Activated CD8-positive, alpha-beta T cell treated with anti-CD3 and anti-CD28 coated beads for 36 hours (primary cell): Measurements from ENCODE around the gene KIF1C. TPM values are rescaled to one million over a fixed set of nuclear protein-coding genes. Genes with fewer than 3 reads are reported as not detected.

Experiments
- ATAC-seq: fragments of 200-7000 bp; cut with Tn5 transposase; one replicate; pipeline ENCODE4 v1.10.0; 2021; ENCODE audit warnings: mild to moderate bottlenecking, moderate library complexity
- CTCF ChIA-PET: fragments of 350-600 bp; sonication (Branson Sonifier 250); formaldehyde crosslinking; loops from one replicate; lab custom pipeline; 2021; ENCODE audit warnings: antibody characterized with exemption; lab: Charles Lee
- POLR2A ChIA-PET: fragments of 350-600 bp; sonication (Branson Sonifier 250); formaldehyde crosslinking; loops from one replicate; lab custom pipeline; 2021; ENCODE audit warnings: antibody characterized with exemption; lab: Charles Lee
- DNase-seq: peaks from one replicate; pipeline ENCODE4 v3.0.0-alpha.2; 2020
- H3K27ac Mint-ChIP-seq: one replicate; pipeline ENCODE4 v1.8.0; 2021; ENCODE audit warnings: mild to moderate bottlenecking, mixed read lengths
- H3K27me3 Mint-ChIP-seq: one replicate; pipeline ENCODE4 v1.8.0; 2021; ENCODE audit warnings: mixed read lengths
- H3K36me3 Mint-ChIP-seq: one replicate; pipeline ENCODE4 v1.8.0; 2021; ENCODE audit warnings: low read depth, mixed read lengths
- H3K4me1 Mint-ChIP-seq: one replicate; pipeline ENCODE4 v1.8.0; 2021; ENCODE audit warnings: low read depth, mixed read lengths
- H3K4me3 Mint-ChIP-seq: one replicate; pipeline ENCODE4 v1.8.0; 2021; ENCODE audit warnings: mild to moderate bottlenecking, moderate library complexity, mixed read lengths
- H3K9me3 Mint-ChIP-seq: one replicate; pipeline ENCODE4 v1.8.0; 2021; ENCODE audit warnings: mixed read lengths
- CTCF ChIP-seq: fragments of 200-600 bp; IDR thresholded peaks from one replicate; pipeline ENCODE4 v1.8.0; 2022; ENCODE audit warnings: antibody characterized with exemption, mild to moderate bottlenecking
- intact Hi-C: fragments of 100-400 bp; cut with micrococcal nuclease; formaldehyde crosslinking; loops from one replicate; pipeline ENCODE4 v1.10.0; 2022
- total RNA-seq, 2 experiments: library from RNA; stranded (reverse); gene quantifications; one replicate each; pipeline ENCODE4 v1.2.3, GENCODE V29; 2021

KIF1C gene
- total RNA-seq, 2 experiments from 2014 or later = 35.7 to 37.4 TPM

DNA sequence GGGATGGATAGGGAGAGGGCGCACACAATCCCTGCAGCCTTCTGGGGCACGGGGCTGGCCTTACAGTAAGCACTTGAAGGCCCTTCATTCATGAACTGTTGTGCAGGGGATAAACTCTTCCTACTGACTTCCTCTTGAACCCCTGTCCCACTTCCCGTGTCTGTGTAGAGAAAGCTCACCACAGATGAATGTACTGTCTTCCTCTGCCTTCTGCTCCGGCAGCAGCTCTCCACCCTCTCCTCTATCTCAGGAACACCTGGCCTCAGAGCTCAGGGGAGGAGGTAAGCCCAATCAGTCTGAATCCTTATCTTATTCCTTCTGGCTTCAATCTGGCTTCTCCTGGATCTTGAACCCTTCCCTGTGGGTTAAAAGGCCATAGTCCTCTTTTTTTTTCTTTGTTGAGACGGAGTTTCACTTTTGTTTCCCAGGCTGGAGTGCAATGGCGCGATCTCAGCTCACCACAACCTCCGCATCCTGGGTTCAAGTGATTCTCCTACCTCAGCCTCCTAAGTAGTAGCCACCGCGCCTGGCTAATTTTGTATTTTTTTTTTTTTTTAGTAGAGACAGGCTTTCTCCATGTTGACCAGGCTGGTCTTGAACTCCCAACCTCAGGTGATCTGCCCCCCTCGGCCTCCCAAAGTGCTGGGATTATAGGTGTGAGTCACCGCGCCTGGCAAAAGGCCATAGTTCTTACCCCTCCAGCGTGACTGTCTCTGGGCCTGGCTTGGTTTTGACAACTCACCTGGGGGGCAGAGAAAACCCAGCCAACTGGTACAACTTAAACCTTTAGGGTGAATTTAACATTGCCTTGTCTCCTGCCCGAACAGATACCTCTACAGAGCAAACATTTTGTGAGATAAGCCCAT is 44.6 kb downstream of the KIF1C start:
- H3K9me3 Mint-ChIP-seq = no peaks in the 10 kb centered on the region
- ChIA-PET POLR2A (no interaction called here), CTCF (interaction anchor here (1.0 to 1.3 kb wide), 3 partner anchors 11 to 168 kb away, joined by 3 to 4 read pairs (median 3); no protein-coding TSS in a partner anchor)
- intact Hi-C loops = no loop called here
- H3K4me3 Mint-ChIP-seq = peak overlapping the region; percentile 69
- DNase-seq (peak; percentile 50), ATAC-seq (peak; percentile 41)
- H3K27me3 Mint-ChIP-seq = no peaks in the 10 kb centered on the region
- H3K36me3 Mint-ChIP-seq = no peaks in the 10 kb centered on the region
- TF ChIP-seq CTCF = no peak
- H3K27ac Mint-ChIP-seq = peak overlapping the region; percentile 88
- H3K4me1 Mint-ChIP-seq = peaks cover 26% of the 10 kb centered on the region

GRCh38 chr17:5043524-5043923 is 45.8 kb downstream of the KIF1C start:
- no peak for DNase-seq
- no peak overlapping the region for H3K27ac Mint-ChIP-seq
- no peak overlapping the region for H3K4me3 Mint-ChIP-seq
- H3K9me3 Mint-ChIP-seq = no peaks in the 10 kb centered on the region
- H3K27me3 Mint-ChIP-seq = no peaks in the 10 kb centered on the region
- no peak for ATAC-seq
- TF ChIP-seq CTCF = no peak
- intact Hi-C loops = no loop called here
- ChIA-PET POLR2A (no interaction called here), CTCF (interaction anchor here (1.0 kb wide), 1 partner anchor 167 kb away, joined by 3 read pairs; no protein-coding TSS in a partner anchor)
- no peaks in the 10 kb centered on the region for H3K36me3 Mint-ChIP-seq
- peaks cover 32% of the 10 kb centered on the region for H3K4me1 Mint-ChIP-seq

DNA sequence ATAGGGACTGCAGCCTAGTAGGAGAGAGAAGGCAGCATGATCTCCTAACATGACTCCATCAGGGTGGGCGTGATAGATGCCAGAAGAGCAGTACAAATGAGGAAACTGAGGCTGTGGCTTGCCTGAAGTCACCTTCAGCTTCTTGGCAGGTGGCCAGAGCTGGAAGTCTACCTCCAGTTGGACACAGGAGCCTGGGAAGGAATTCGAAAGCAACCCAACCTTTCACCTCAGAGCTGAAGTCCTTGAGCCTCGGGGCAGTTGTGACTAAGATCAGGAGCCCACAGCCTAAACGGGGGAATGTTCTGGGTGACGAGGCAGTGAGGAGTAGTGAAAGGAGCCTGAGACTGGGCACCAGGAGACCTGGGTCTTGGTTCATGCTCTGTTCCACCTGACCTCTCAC is 46.9 kb downstream of the KIF1C start:
- TF ChIP-seq CTCF = no peak
- H3K4me3 Mint-ChIP-seq = no peak overlapping the region
- H3K9me3 Mint-ChIP-seq = no peaks in the 10 kb centered on the region
- ChIA-PET POLR2A (interaction anchor here (1.3 to 2.5 kb wide), 2 partner anchors 74 to 76 kb away, joined by 3 to 7 read pairs; no protein-coding TSS in a partner anchor), CTCF (interaction anchor here (1.3 to 2.3 kb wide), 2 partner anchors 17 kb away, joined by 3 to 11 read pairs; no protein-coding TSS in a partner anchor)
- peaks cover 38% of the 10 kb centered on the region for H3K4me1 Mint-ChIP-seq
- H3K27ac Mint-ChIP-seq = no peak overlapping the region
- no peak for DNase-seq
- intact Hi-C loops = no loop called here
- H3K36me3 Mint-ChIP-seq = no peaks in the 10 kb centered on the region
- ATAC-seq = no peak
- no peaks in the 10 kb centered on the region for H3K27me3 Mint-ChIP-seq

GRCh38 chr17:5045496-5045895 is 47.7 kb downstream of the KIF1C start:
- peaks cover 43% of the 10 kb centered on the region for H3K4me1 Mint-ChIP-seq

More at GRCh38 chr17:5045496-5045895, 47.7 kb downstream of the KIF1C start:
- Mint-ChIP-seq H3K27ac (peak overlapping the region; percentile 55), H3K4me3 (no peak overlapping the region), H3K9me3 (no peaks in the 10 kb centered on the region), H3K27me3 (no peaks in the 10 kb centered on the region), H3K36me3 (no peaks in the 10 kb centered on the region)
- TF ChIP-seq CTCF = no peak
- DNase-seq (no peak), ATAC-seq (no peak)
- intact Hi-C loops = no loop called here
- ChIA-PET CTCF (interaction anchor here (0.6 to 2.3 kb wide), 7 partner anchors 10 to 266 kb away, joined by 3 to 11 read pairs (median 4); partner anchors contain the start of gene SLC52A1), POLR2A (interaction anchor here (1.3 to 2.5 kb wide), 2 partner anchors 75 to 77 kb away, joined by 3 to 7 read pairs; no protein-coding TSS in a partner anchor)
